Neutrophil (primary cell): Measurements from ENCODE around the gene DNAJA2.
A peak's percentile ranks its signal among the peaks of the same experiment; 100 is the strongest.
"Not testable (repeated sequence)": the region's sequence is repeated elsewhere in the genome, so short reads cannot be mapped to it uniquely, and the experiment has no call there.

Experiments
- H3K27ac ChIP-seq: fragments of 200-600 bp; sonication (generic); 2 replicates; pipeline ENCODE4 v1.5.1; 2016; ENCODE audit warnings: mild to moderate bottlenecking, moderate library complexity
- H3K27me3 ChIP-seq: fragments of 200-600 bp; sonication (generic); 2 replicates; pipeline ENCODE4 v1.6.0; 2016; ENCODE audit warnings: mild to moderate bottlenecking
- H3K36me3 ChIP-seq: fragments of 200-600 bp; sonication (generic); 2 replicates; pipeline ENCODE4 v1.5.1; 2017
- H3K4me1 ChIP-seq, 2 experiments: fragments of 200-600 bp in 1 of 2; sonication (generic) in 1 of 2; 1 replicate in 1 of 2; 2 replicates in 1 of 2; pipeline versions ENCODE4 v1.5.1 to v1.6.1; 2013 to 2016; ENCODE audit warnings: low read depth in 1 of 2, low read length in 1 of 2, mild to moderate bottlenecking in 1 of 2, moderate library complexity in 1 of 2; ENCODE audit not compliant: control insufficient read depth in 1 of 2, insufficient read depth in 1 of 2
- H3K4me3 ChIP-seq, 2 experiments: fragments of 200-600 bp in 1 of 2; sonication (generic) in 1 of 2; 1 replicate in 1 of 2; 2 replicates in 1 of 2; pipeline ENCODE4 v1.5.1; 2013 to 2016; ENCODE audit warnings: low read depth in 1 of 2, low read length in 1 of 2, mild to moderate bottlenecking in 1 of 2, moderate library complexity in 1 of 2
- H3K9me3 ChIP-seq: fragments of 200-600 bp; sonication (generic); 2 replicates; pipeline ENCODE4 v1.5.1; 2016
- CTCF ChIP-seq: fragments of 200-600 bp; sonication (generic); IDR thresholded peaks from 2 replicates; pipeline ENCODE4 v1.5.1; 2016; ENCODE audit warnings: antibody characterized with exemption

DNAJA2 gene

DNA sequence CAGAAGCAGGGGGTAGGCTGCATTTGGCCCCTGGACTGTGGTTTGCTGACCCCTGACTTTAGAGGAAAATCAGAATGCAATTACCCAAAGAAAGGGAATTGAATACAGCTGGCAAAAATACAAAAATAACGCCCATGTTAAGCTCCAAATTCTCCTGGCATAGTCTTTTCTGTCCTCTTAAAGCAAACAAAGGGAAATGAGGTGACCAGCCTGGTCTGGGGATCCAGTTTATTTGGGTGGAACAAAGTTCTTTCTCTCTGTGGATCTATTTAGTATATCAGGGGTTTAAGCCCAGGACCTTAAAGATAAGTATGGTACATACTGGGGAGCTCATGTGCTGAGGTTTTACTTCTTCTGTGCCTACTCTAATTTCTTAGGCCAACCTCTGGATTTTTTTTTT lies 23.5 kb downstream of the DNAJA2 start:
- TF ChIP-seq CTCF = no peak

DNA sequence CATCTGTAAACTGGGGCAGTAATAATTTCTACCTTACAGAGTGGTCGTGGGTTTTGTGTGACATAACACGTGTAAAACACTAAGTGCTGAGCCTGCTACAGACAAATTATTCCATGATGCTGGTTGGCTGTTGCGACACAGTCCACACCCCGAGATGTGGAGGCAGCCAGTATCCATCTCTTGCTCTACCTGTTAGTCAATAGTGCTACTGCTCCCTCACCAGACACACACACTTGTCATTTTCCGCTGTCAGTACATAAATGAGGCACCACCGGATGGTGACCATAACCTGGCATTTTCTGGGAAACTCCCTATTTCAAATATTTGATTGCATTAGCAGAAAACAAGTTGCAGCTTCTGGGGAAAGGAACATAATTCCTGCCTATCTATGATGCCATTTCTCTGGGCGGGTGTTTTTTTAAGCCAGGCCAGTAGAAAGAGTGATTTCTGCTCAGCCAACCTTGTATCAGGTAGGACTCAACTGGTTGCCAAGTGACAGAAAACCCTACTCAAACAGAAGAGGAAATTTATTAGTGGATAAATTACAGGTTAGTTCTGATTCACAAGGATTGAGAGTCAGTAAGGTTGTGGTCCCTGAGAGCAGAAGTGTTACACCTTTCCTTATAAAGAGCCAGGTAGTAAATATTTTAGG lies 24.1 kb downstream of the DNAJA2 start:
- no peaks in the 10 kb centered on the region for H3K9me3 ChIP-seq
- no peak for TF ChIP-seq CTCF
- H3K36me3 ChIP-seq = peaks cover 4% of the 10 kb centered on the region

More for the DNA sequence above, 23.5 kb downstream of the DNAJA2 start:
- no peak overlapping the region for H3K27ac ChIP-seq
- peaks cover 10% of the 10 kb centered on the region for H3K36me3 ChIP-seq
- no peaks in the 10 kb centered on the region for H3K4me1 ChIP-seq
- no peaks in the 10 kb centered on the region for H3K27me3 ChIP-seq
- no peaks in the 10 kb centered on the region for H3K9me3 ChIP-seq
- H3K4me3 ChIP-seq = no peak overlapping the region

DNA sequence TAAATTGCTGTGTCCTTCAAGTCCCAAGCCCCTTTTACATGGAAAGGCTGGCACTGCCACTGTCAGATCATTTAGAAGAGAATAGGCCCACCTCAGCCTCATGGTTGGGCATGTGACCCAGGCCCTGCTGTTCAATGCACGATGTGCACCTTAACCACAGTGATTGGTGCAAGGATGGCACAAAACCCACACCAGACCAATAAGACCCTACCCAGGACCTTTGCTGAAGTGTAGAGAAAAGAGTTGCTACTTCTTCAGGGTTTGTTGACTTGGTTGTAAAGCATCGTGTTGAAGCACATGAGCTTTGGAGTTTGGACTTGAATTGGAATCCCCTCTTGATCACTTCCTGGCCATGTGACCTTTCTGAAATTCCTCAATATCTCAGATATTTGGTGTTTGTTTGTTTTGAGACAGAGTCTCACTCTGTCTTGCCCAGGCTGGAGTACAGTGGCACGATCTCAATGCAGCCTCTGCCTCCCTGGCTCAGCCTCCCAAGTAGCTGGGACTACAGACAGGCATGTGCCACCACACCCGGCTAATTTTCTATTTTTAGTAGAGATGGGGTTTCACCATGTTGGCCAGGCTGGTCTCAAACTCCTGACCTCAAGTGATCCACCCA lies 24.8 kb downstream of the DNAJA2 start:
- Histone ChIP-seq H3K27me3 (no peaks in the 10 kb centered on the region), H3K4me3 (no peak overlapping the region), H3K27ac (no peak overlapping the region), H3K36me3 (no peaks in the 10 kb centered on the region), H3K4me1 (no peaks in the 10 kb centered on the region), H3K9me3 (no peaks in the 10 kb centered on the region)
- no peak for TF ChIP-seq CTCF

More for the DNA sequence above, 24.1 kb downstream of the DNAJA2 start:
- Histone ChIP-seq H3K4me3 (no peak overlapping the region), H3K4me1 (no peaks in the 10 kb centered on the region), H3K27me3 (no peaks in the 10 kb centered on the region), H3K27ac (no peak overlapping the region)

GRCh38 chr16:46947900-46948547 lies 25.4 kb downstream of the DNAJA2 start:
- H3K36me3 ChIP-seq = no peaks in the 10 kb centered on the region
- no peaks in the 10 kb centered on the region for H3K27me3 ChIP-seq
- no peak overlapping the region for H3K27ac ChIP-seq
- TF ChIP-seq CTCF = peak; percentile 13
- no peak overlapping the region for H3K4me3 ChIP-seq
- no peaks in the 10 kb centered on the region for H3K4me1 ChIP-seq
- no peaks in the 10 kb centered on the region for H3K9me3 ChIP-seq

- H3K4me1 ChIP-seq, H3K9me3 ChIP-seq, H3K27ac ChIP-seq, H3K36me3 ChIP-seq, H3K27me3 ChIP-seq, H3K4me3 ChIP-seq: not testable (repeated sequence)
Observed at GRCh38 chr16:46944713-46945112, 28.8 kb downstream of the DNAJA2 start.

- H3K4me1 ChIP-seq = peaks cover 3 to 4% of the 10 kb centered on the region in 2 experiments
- H3K36me3 ChIP-seq = no peaks in the 10 kb centered on the region
- H3K27ac ChIP-seq = no peak overlapping the region
- no peaks in the 10 kb centered on the region for H3K9me3 ChIP-seq
- no peak for TF ChIP-seq CTCF
- H3K4me3 ChIP-seq = no peak overlapping the region
- H3K27me3 ChIP-seq = no peaks in the 10 kb centered on the region
Observed at GRCh38 chr16:46937536-46937935, 35.9 kb downstream of the DNAJA2 start.
